G401 (cell line): Measurements from ENCODE around the gene TNXB. TPM values are rescaled to one million over a fixed set of nuclear protein-coding genes. Genes with fewer than 3 reads are reported as not detected.

Source experiments
- total RNA-seq: library from RNA; depleted of rRNA; stranded (reverse); fragments of >200 nt; shearing (Covaris generic); gene quantifications from 2 replicates; pipeline ENCODE4 v1.2.3, GENCODE V29; 2014; rRNA removed

Gene TNXB
- total RNA-seq, 1 experiment from 2014 or later = not detected

Other genes with a start within 250 kb of the TNXB start
- 212 and 231 TPM in 2 replicates for gene NEU1, start 246.5 kb downstream of the TNXB start, total RNA-seq
- 0.18 and 0.41 TPM in 2 replicates for gene SLC44A4, start 230.3 kb downstream of the TNXB start, total RNA-seq
- gene EHMT2, start 211.6 kb downstream of the TNXB start, total RNA-seq = 57.7 and 95.3 TPM in 2 replicates
- gene ZBTB12, start 207.3 kb downstream of the TNXB start, total RNA-seq = 20.0 and 22.3 TPM in 2 replicates
- 0.98 and 3.7 TPM in 2 replicates for gene C2, start 181.6 kb downstream of the TNXB start, total RNA-seq
- not detected in 2 replicates for gene CFB, start 163.2 kb downstream of the TNXB start, total RNA-seq
- gene NELFE, start 150.4 kb downstream of the TNXB start, total RNA-seq = 183 and 198 TPM in 2 replicates
- gene SKIC2, start 150.2 kb downstream of the TNXB start, total RNA-seq = 41.0 and 43.4 TPM in 2 replicates
- gene DXO, start 137.2 kb downstream of the TNXB start, total RNA-seq = 4.3 and 7.1 TPM in 2 replicates
- 0.98 and 1.2 TPM in 2 replicates for gene C4A, start 127.3 kb downstream of the TNXB start, total RNA-seq
- gene C4B, start 94.5 kb downstream of the TNXB start, total RNA-seq = 0.78 and 0.86 TPM in 2 replicates
- not detected in 2 replicates for gene CYP21A2, start 70.9 kb downstream of the TNXB start, total RNA-seq
- 21.1 and 23.1 TPM in 2 replicates for gene ATF6B, start 18.9 kb upstream of the TNXB start, total RNA-seq
- gene FKBPL, start 20.9 kb upstream of the TNXB start, total RNA-seq = 9.5 and 20.2 TPM in 2 replicates
- gene PRRT1, start 42.6 kb upstream of the TNXB start, total RNA-seq = 0.51 TPM in 1 of 2 replicates, not detected in the other
- gene PPT2, start 44.8 kb upstream of the TNXB start, total RNA-seq = 37.3 and 38.5 TPM in 2 replicates
- gene EGFL8, start 55.3 kb upstream of the TNXB start, total RNA-seq = 12.9 and 16.5 TPM in 2 replicates
- gene AGPAT1, start 66.7 kb upstream of the TNXB start, total RNA-seq = 75.4 and 80.4 TPM in 2 replicates
- gene RNF5, start 69.1 kb upstream of the TNXB start, total RNA-seq = 122 and 128 TPM in 2 replicates
- 3.8 and 17.4 TPM in 2 replicates for gene AGER, start 74.9 kb upstream of the TNXB start, total RNA-seq
- gene PBX2, start 80.9 kb upstream of the TNXB start, total RNA-seq = 109 and 123 TPM in 2 replicates
- 3.4 and 7.9 TPM in 2 replicates for gene GPSM3, start 83.3 kb upstream of the TNXB start, total RNA-seq
- 0.27 and 0.62 TPM in 2 replicates for gene NOTCH4, start 114.7 kb upstream of the TNXB start, total RNA-seq